HEK293 (cell line): Measurements from ENCODE around the gene KLF11.

Source experiments
- CTCF ChIA-PET: fragments of 350-600 bp; formaldehyde crosslinking; extraction: SDS; loops from one replicate; lab custom pipeline; 2021; ENCODE audit warnings: antibody characterized with exemption; lab: Yijun Ruan, JAX
- POLR2A ChIA-PET: fragments of 300-600 bp; formaldehyde crosslinking; extraction: SDS; loops from one replicate; lab custom pipeline; 2020; ENCODE audit warnings: antibody characterized with exemption, inconsistent platforms; lab: Yijun Ruan, JAX
- H3K27ac ChIP-seq: fragments of 200-500 bp; sonication (Bioruptor generic); 2 replicates; pipeline ENCODE4 v1.5.1; 2014; ENCODE audit warnings: low read depth, low read length, control low read depth, inconsistent platforms; ENCODE audit errors: extremely low read depth
- H3K36me3 ChIP-seq, 2 experiments: fragments of 200-500 bp in 1 of 2; sonication (Bioruptor generic) in 1 of 2; 1 replicate in 1 of 2; 2 replicates in 1 of 2; pipeline ENCODE4 v1.5.1; 2014 to 2017; ENCODE audit warnings: inconsistent platforms in 2 of 2, low read length in 2 of 2; ENCODE audit not compliant: control insufficient read depth in 2 of 2, insufficient read depth in 1 of 2
- H3K4me1 ChIP-seq: fragments of 200-500 bp; sonication (Bioruptor generic); 2 replicates; pipeline ENCODE4 v1.5.1; 2014; ENCODE audit warnings: mild to moderate bottlenecking, low read length, inconsistent platforms; ENCODE audit not compliant: control insufficient read depth, insufficient read depth
- H3K4me3 ChIP-seq: 2 replicates; pipeline ENCODE4 v1.5.1; 2011; ENCODE audit warnings: low read depth, mild to moderate bottlenecking, control low read depth, low read length, moderate library complexity
- H3K9me3 ChIP-seq: fragments of 200-500 bp; sonication (Bioruptor generic); 2 replicates; pipeline ENCODE4 v1.5.1; 2014; ENCODE audit warnings: low read depth, low read length, inconsistent platforms; ENCODE audit not compliant: control insufficient read depth, insufficient read depth
- BCL11A ChIP-seq: fragments of 450-650 bp; formaldehyde crosslinking; IDR thresholded peaks from 2 replicates; pipeline ENCODE4 v1.5.1; 2016; ENCODE audit warnings: low read depth, missing biosample characterization, missing genetic modification characterization
- GLIS1 ChIP-seq: fragments of 450-650 bp; formaldehyde crosslinking; IDR thresholded peaks from 2 replicates; pipeline ENCODE4 v1.5.1; 2016; ENCODE audit warnings: missing biosample characterization, missing genetic modification characterization
- OVOL3 ChIP-seq: fragments of 450-650 bp; formaldehyde crosslinking; IDR thresholded peaks from 2 replicates; pipeline ENCODE4 v1.5.1; 2016; ENCODE audit warnings: missing biosample characterization, missing genetic modification characterization
- PRDM1 ChIP-seq: fragments of 450-650 bp; formaldehyde crosslinking; IDR thresholded peaks from 2 replicates; pipeline ENCODE4; 2016; ENCODE audit warnings: missing biosample characterization, missing genetic modification characterization
- SCRT2 ChIP-seq: fragments of 450-650 bp; formaldehyde crosslinking; IDR thresholded peaks from 2 replicates; pipeline ENCODE4 v1.5.1; 2016; ENCODE audit warnings: missing biosample characterization, missing genetic modification characterization
- SP2 ChIP-seq: fragments of 450-650 bp; formaldehyde crosslinking; IDR thresholded peaks from 2 replicates; pipeline ENCODE4 v1.5.1; 2016; ENCODE audit warnings: missing biosample characterization, missing genetic modification characterization
- TCF7L2 ChIP-seq: IDR thresholded peaks from 2 replicates; pipeline ENCODE4 v1.6.1; 2011; ENCODE audit warnings: low read depth, mild to moderate bottlenecking, inconsistent platforms, low read length, moderate library complexity, borderline replicate concordance
- YY2 ChIP-seq: fragments of 450-650 bp; formaldehyde crosslinking; IDR thresholded peaks from 2 replicates; pipeline ENCODE4 v1.5.1; 2016; ENCODE audit warnings: missing biosample characterization, missing genetic modification characterization
- ZIC2 ChIP-seq: fragments of 450-650 bp; formaldehyde crosslinking; IDR thresholded peaks from 2 replicates; pipeline ENCODE4 v1.5.1; 2016; ENCODE audit warnings: missing biosample characterization, missing genetic modification characterization
- ZNF155 ChIP-seq: fragments of 450-650 bp; formaldehyde crosslinking; IDR thresholded peaks from 2 replicates; pipeline ENCODE4 v1.5.1; 2016; ENCODE audit warnings: missing biosample characterization, missing genetic modification characterization
- ZNF324 ChIP-seq: fragments of 450-650 bp; formaldehyde crosslinking; IDR thresholded peaks from 2 replicates; pipeline ENCODE4 v1.5.1; 2016; ENCODE audit warnings: missing biosample characterization, missing genetic modification characterization
- ZNF404 ChIP-seq: fragments of 450-650 bp; formaldehyde crosslinking; IDR thresholded peaks from 2 replicates; pipeline ENCODE4 v1.5.1; 2017; ENCODE audit warnings: missing biosample characterization, missing genetic modification characterization
- ZNF48 ChIP-seq: fragments of 450-650 bp; formaldehyde crosslinking; IDR thresholded peaks from 2 replicates; pipeline ENCODE4 v1.5.1; 2016; ENCODE audit warnings: missing biosample characterization, missing genetic modification characterization
- ZNF549 ChIP-seq: fragments of 450-650 bp; IDR thresholded peaks from 2 replicates; pipeline ENCODE4 v1.5.1; 2018; ENCODE audit warnings: missing biosample characterization, missing genetic modification characterization, mild to moderate bottlenecking, inconsistent platforms, moderate library complexity
- ZNF558 ChIP-seq: fragments of 450-650 bp; formaldehyde crosslinking; IDR thresholded peaks from 2 replicates; pipeline ENCODE4 v1.5.1; 2016; ENCODE audit warnings: missing biosample characterization, missing genetic modification characterization
- ZNF571 ChIP-seq: fragments of 450-650 bp; formaldehyde crosslinking; IDR thresholded peaks from 2 replicates; pipeline ENCODE4 v1.5.0; 2017; ENCODE audit warnings: missing biosample characterization, missing genetic modification characterization
- ZNF610 ChIP-seq: fragments of 450-650 bp; formaldehyde crosslinking; IDR thresholded peaks from 2 replicates; pipeline ENCODE4 v1.5.1; 2016; ENCODE audit warnings: missing biosample characterization, missing genetic modification characterization, borderline replicate concordance
- ZNF624 ChIP-seq: fragments of 450-650 bp; formaldehyde crosslinking; IDR thresholded peaks from 2 replicates; pipeline ENCODE4 v1.5.1; 2017; ENCODE audit warnings: missing biosample characterization, missing genetic modification characterization
- ZNF76 ChIP-seq: fragments of 450-650 bp; formaldehyde crosslinking; IDR thresholded peaks from 2 replicates; pipeline ENCODE4; 2016; ENCODE audit warnings: low read depth, missing biosample characterization, missing genetic modification characterization, borderline replicate concordance
- TF ChIP-seq, protein P1 (sequence below): fragments of 450-650 bp; formaldehyde crosslinking; IDR thresholded peaks from 2 replicates; pipeline ENCODE4 v1.5.1; 2016; ENCODE audit warnings: missing biosample characterization, missing genetic modification characterization
- TF ChIP-seq, protein P2 (sequence below): fragments of 450-650 bp; formaldehyde crosslinking; IDR thresholded peaks from 2 replicates; pipeline ENCODE4 v1.5.1; 2016; ENCODE audit warnings: missing biosample characterization, missing genetic modification characterization
- TF ChIP-seq, protein P3 (sequence below): fragments of 450-650 bp; formaldehyde crosslinking; IDR thresholded peaks from 2 replicates; pipeline ENCODE4 v1.5.1; 2016; ENCODE audit warnings: missing biosample characterization, missing genetic modification characterization

Gene KLF11

DNA sequence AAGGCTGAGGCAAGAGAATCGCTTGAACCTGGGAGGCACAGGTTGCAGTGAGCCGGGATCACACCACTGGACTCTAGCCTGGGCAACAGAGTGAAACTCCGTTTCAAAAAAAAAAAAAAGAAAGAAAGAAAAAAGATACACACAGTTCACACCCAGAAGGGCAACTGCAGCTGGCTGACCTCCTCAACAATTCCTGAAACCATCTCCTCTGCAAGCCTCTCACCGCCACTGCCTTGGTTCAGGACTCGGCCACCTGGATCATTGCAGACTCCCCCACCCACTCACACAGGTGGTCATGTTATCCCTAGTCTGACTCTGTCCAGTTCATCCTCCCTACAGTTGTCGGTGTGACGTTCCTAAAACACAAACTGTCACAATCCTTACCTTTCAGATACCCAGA is 34.7 kb downstream of the KLF11 start:
- CTCF ChIA-PET = interaction anchor here (0.7 to 2.4 kb wide), 3 partner anchors 19 to 606 kb away, joined by 4 to 14 read pairs (median 9); no protein-coding TSS in a partner anchor
- no peak overlapping the region for H3K27ac ChIP-seq
- POLR2A ChIA-PET = no interaction called here
- TF ChIP-seq ZIC2 (tag by site-specific recombination) (no peak), SP2 (tag by site-specific recombination) (no peak), ZNF76 (no peak), ZNF324 (tag by site-specific recombination) (no peak), SCRT2 (tag by site-specific recombination) (0 out of 2 replicates have a peak, but pooled peaks have one; percentile 34), TCF7L2 (no peak)
- TF ChIP-seq, protein P1, sequence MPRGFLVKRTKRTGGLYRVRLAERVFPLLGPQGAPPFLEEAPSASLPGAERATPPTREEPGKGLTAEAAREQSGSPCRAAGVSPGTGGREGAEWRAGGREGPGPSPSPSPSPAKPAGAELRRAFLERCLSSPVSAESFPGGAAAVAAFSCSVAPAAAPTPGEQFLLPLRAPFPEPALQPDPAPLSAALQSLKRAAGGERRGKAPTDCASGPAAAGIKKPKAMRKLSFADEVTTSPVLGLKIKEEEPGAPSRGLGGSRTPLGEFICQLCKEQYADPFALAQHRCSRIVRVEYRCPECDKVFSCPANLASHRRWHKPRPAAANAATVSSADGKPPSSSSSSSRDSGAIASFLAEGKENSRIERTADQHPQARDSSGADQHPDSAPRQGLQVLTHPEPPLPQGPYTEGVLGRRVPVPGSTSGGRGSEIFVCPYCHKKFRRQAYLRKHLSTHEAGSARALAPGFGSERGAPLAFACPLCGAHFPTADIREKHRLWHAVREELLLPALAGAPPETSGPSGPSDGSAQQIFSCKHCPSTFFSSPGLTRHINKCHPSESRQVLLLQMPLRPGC = no peak
- H3K9me3 ChIP-seq = no peaks in the 10 kb centered on the region
- no peaks in the 10 kb centered on the region for H3K4me1 ChIP-seq
- no peak overlapping the region for H3K4me3 ChIP-seq
- H3K36me3 ChIP-seq = no peaks in the 10 kb centered on the region; a peak in 1 of 3 replicates

DNA sequence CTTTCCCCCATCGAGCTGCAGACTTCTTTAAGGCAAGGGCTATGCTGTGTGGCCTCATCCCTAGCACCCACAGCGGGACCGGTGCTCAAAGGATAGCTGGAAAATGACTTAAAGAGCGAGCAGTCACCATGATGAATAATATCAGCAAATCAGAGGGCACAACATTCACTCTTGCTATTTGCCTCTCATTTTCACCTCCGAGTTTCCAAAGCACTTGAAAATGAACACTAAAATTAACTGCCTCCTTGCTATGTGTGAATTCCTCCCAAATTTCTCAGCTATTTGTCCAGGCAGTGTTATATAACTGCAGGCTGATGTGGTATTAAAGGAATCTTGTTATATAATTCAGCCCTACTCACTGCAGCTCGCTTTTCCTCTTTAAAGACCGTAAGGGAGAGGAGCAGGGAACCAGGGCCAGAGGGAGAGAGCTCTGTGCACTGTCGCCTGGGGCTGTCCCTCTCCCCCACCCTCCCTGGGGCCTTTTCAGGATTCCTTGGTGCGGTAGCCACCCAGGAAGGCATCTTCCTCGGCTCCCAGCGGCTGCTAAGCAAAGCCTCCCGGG is 35.4 kb downstream of the KLF11 start:
- Histone ChIP-seq H3K27ac (peak overlapping the region; percentile 49; the same call in 1 of the 2 replicates), H3K4me1 (0 out of 2 replicates have a peak, but pooled peaks cover 7% of the 10 kb centered on the region), H3K9me3 (no peaks in the 10 kb centered on the region)
- POLR2A ChIA-PET = no interaction called here
- TF ChIP-seq ZNF549 (tag by site-specific recombination) (no peak), BCL11A (tag by site-specific recombination) (no peak), ZNF624 (tag by site-specific recombination) (no peak), YY2 (tag by site-specific recombination) (no peak), ZNF610 (no peak), ZNF48 (tag by site-specific recombination) (no peak), ZNF558 (no peak), OVOL3 (tag by site-specific recombination) (no peak), ZNF155 (tag by site-specific recombination) (no peak), GLIS1 (tag by site-specific recombination) (peak; percentile 24; the same call in 1 of the 2 replicates), ZNF404 (tag by site-specific recombination) (no peak), PRDM1 (tag by site-specific recombination) (peak; percentile 74), ZNF571 (tag by site-specific recombination) (no peak)
- TF ChIP-seq, protein P2, sequence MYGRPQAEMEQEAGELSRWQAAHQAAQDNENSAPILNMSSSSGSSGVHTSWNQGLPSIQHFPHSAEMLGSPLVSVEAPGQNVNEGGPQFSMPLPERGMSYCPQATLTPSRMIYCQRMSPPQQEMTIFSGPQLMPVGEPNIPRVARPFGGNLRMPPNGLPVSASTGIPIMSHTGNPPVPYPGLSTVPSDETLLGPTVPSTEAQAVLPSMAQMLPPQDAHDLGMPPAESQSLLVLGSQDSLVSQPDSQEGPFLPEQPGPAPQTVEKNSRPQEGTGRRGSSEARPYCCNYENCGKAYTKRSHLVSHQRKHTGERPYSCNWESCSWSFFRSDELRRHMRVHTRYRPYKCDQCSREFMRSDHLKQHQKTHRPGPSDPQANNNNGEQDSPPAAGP (tag by site-specific recombination) = no peak
- TF ChIP-seq, protein P3, sequence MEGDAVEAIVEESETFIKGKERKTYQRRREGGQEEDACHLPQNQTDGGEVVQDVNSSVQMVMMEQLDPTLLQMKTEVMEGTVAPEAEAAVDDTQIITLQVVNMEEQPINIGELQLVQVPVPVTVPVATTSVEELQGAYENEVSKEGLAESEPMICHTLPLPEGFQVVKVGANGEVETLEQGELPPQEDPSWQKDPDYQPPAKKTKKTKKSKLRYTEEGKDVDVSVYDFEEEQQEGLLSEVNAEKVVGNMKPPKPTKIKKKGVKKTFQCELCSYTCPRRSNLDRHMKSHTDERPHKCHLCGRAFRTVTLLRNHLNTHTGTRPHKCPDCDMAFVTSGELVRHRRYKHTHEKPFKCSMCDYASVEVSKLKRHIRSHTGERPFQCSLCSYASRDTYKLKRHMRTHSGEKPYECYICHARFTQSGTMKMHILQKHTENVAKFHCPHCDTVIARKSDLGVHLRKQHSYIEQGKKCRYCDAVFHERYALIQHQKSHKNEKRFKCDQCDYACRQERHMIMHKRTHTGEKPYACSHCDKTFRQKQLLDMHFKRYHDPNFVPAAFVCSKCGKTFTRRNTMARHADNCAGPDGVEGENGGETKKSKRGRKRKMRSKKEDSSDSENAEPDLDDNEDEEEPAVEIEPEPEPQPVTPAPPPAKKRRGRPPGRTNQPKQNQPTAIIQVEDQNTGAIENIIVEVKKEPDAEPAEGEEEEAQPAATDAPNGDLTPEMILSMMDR (tag by site-specific recombination) = no peak
- TF ChIP-seq, all 188 proteins: peak for 2
- CTCF ChIA-PET = interaction anchor here (0.7 to 2.4 kb wide), 9 partner anchors 13 to 607 kb away, joined by 3 to 14 read pairs (median 4); no protein-coding TSS in a partner anchor
- Histone ChIP-seq H3K36me3 (no peaks in the 10 kb centered on the region; a peak in 1 of 3 replicates), H3K4me3 (no peak overlapping the region)
